Skeletal muscle tissue (tissue), 4 donors: Measurements from ENCODE around the gene LDHAL6B. TPM values are rescaled to one million over a fixed set of nuclear protein-coding genes. Genes with fewer than 3 reads are reported as not detected.

ENCODE experiments used
- H3K27ac ChIP-seq: one replicate; pipeline ENCODE4 v1.7.0; 2013; ENCODE audit warnings: mild to moderate bottlenecking, low read depth, low read length, inconsistent platforms
- H3K27me3 ChIP-seq, 3 donors: one replicate each; pipeline ENCODE4 v1.7.0; 2013; ENCODE audit warnings: low read length in 3 of 3; ENCODE audit not compliant: control insufficient read depth in 3 of 3, insufficient read depth in 3 of 3
- H3K36me3 ChIP-seq, 3 donors: one replicate each; pipeline ENCODE4 v1.7.0; 2013; ENCODE audit warnings: low read length in 3 of 3; ENCODE audit not compliant: control insufficient read depth in 3 of 3, insufficient read depth in 3 of 3
- H3K4me1 ChIP-seq, 3 donors: one replicate each; pipeline ENCODE4 v1.7.0; 2013; ENCODE audit warnings: low read length in 3 of 3, mild to moderate bottlenecking in 3 of 3; ENCODE audit not compliant: control insufficient read depth in 3 of 3, insufficient read depth in 3 of 3
- H3K4me3 ChIP-seq, 3 donors: one replicate each; pipeline ENCODE4 v1.7.0; 2013; ENCODE audit warnings: low read length in 3 of 3
- H3K9ac ChIP-seq, 3 donors: one replicate each; pipeline ENCODE4 v1.7.0; 2013; ENCODE audit warnings: low read length in 3 of 3, mild to moderate bottlenecking in 3 of 3, moderate library complexity in 2 of 3, low read depth in 1 of 3
- H3K9me3 ChIP-seq, 3 donors: one replicate each; pipeline ENCODE4 v1.7.0; 2013; ENCODE audit warnings: low read length in 3 of 3; ENCODE audit not compliant: control insufficient read depth in 3 of 3
- total RNA-seq: library from RNA; depleted of rRNA; stranded (reverse); fragments of >200 nt; gene quantifications from one replicate; pipeline ENCODE4 v1.2.3, GENCODE V29; 2014
- donor health status: Osteomylitis.

Gene LDHAL6B
- total RNA-seq, 1 donor from 2014 or later: not detected

GRCh38 chr15:59166601-59167265 lies 39.9 kb upstream of the LDHAL6B start:
- Histone ChIP-seq H3K9me3 (no peaks in the 10 kb centered on the region), H3K9ac (no peak overlapping the region), H3K4me1 (peaks cover 5 to 8% (median 7%) of the 10 kb centered on the region in 3 donors), H3K27me3 (no peaks in the 10 kb centered on the region), H3K4me3 (no peak overlapping the region), H3K36me3 (peaks cover 11 to 26% (median 16%) of the 10 kb centered on the region in 3 donors), H3K27ac (no peak overlapping the region)

DNA sequence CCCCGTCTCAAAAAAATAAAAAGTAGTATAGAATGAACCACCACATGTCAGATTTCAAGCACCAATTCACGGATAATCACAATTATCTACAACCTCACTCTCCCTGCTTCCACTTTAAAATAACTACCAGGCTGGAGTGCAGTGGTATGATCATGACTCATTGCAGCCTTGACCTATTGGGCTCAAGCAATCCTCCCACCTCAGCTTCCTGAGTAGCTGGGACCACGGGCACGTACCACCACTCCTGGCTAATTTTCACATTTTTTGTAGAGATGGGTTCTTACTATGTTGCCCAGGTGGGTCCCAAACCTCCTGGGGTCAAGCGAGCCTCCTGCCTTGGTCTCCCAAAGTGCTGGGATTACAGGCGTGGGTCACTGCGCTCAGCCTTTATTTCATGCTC lies 38.1 kb upstream of the LDHAL6B start:
- Histone ChIP-seq H3K27me3 (no peaks in the 10 kb centered on the region), H3K36me3 (peaks cover 7 to 22% (median 8%) of the 10 kb centered on the region in 3 donors), H3K9me3 (no peaks in the 10 kb centered on the region), H3K9ac (no peak overlapping the region), H3K4me3 (no peak overlapping the region), H3K27ac (no peak overlapping the region), H3K4me1 (peaks cover 5 to 8% (median 7%) of the 10 kb centered on the region in 3 donors)

DNA sequence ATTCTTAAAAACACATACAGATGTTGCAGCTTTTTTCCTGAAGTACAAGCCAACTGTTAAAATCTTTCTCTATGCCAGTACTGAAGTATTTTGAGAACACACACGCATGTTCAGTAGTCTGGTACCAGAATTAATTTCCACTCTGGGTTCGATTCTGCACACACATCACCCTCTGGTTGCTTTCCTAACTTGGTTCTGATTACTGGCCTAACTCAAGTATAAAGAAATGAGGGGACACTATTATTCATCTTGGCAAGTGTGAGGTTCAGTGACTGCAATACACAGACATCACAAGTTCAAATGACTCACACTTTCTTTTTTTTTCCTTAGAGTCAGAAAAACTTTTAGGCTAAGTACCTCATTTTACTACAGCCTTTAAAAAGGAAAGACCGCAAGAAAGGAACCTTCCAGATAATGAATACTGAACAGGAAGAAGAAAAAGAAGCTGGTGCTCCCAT lies 37.4 kb upstream of the LDHAL6B start:
- no peaks in the 10 kb centered on the region for H3K27me3 ChIP-seq
- peaks cover 8 to 24% (median 14%) of the 10 kb centered on the region in 3 donors for H3K36me3 ChIP-seq
- H3K9me3 ChIP-seq: no peaks in the 10 kb centered on the region
- no peak overlapping the region for H3K9ac ChIP-seq
- H3K4me3 ChIP-seq: no peak overlapping the region
- H3K27ac ChIP-seq: peak overlapping the region; percentile 71
- peaks cover 5 to 8% (median 7%) of the 10 kb centered on the region in 3 donors for H3K4me1 ChIP-seq

- Histone ChIP-seq H3K27ac (peak overlapping the region; percentile 71), H3K9ac (no peak overlapping the region), H3K4me3 (no peak overlapping the region), H3K27me3 (no peaks in the 10 kb centered on the region), H3K9me3 (no peaks in the 10 kb centered on the region), H3K4me1 (peaks cover 7 to 14% (median 12%) of the 10 kb centered on the region in 3 donors), H3K36me3 (peaks cover 8 to 15% (median 15%) of the 10 kb centered on the region in 3 donors)
Measured at GRCh38 chr15:59170295-59171066, 36.2 kb upstream of the LDHAL6B start.

- Histone ChIP-seq H3K9ac (no peak overlapping the region), H3K27me3 (no peaks in the 10 kb centered on the region), H3K9me3 (no peaks in the 10 kb centered on the region), H3K27ac (peak overlapping the region; percentile 11), H3K36me3 (peaks cover 8 to 15% (median 12%) of the 10 kb centered on the region in 3 donors), H3K4me3 (no peak overlapping the region), H3K4me1 (peaks cover 7 to 14% (median 12%) of the 10 kb centered on the region in 3 donors)
Measured at GRCh38 chr15:59171067-59171397, 35.6 kb upstream of the LDHAL6B start.

GRCh38 chr15:59172289-59172901 lies 34.2 kb upstream of the LDHAL6B start:
- H3K4me1 ChIP-seq: peaks cover 7 to 14% (median 12%) of the 10 kb centered on the region in 3 donors
- no peak overlapping the region for H3K27ac ChIP-seq
- peaks cover 8 to 14% (median 13%) of the 10 kb centered on the region in 3 donors for H3K36me3 ChIP-seq
- no peak overlapping the region for H3K4me3 ChIP-seq
- H3K9me3 ChIP-seq: no peaks in the 10 kb centered on the region
- H3K9ac ChIP-seq: no peak overlapping the region
- H3K27me3 ChIP-seq: no peaks in the 10 kb centered on the region

- H3K27me3 ChIP-seq: no peaks in the 10 kb centered on the region
- H3K27ac ChIP-seq: no peak overlapping the region
- peaks cover 7 to 14% (median 12%) of the 10 kb centered on the region in 3 donors for H3K4me1 ChIP-seq
- H3K9me3 ChIP-seq: no peaks in the 10 kb centered on the region
- H3K9ac ChIP-seq: no peak overlapping the region
- H3K4me3 ChIP-seq: no peak overlapping the region
- H3K36me3 ChIP-seq: peaks cover 11 to 21% (median 13%) of the 10 kb centered on the region in 3 donors
Measured at GRCh38 chr15:59173194-59173593, 33.4 kb upstream of the LDHAL6B start.

DNA sequence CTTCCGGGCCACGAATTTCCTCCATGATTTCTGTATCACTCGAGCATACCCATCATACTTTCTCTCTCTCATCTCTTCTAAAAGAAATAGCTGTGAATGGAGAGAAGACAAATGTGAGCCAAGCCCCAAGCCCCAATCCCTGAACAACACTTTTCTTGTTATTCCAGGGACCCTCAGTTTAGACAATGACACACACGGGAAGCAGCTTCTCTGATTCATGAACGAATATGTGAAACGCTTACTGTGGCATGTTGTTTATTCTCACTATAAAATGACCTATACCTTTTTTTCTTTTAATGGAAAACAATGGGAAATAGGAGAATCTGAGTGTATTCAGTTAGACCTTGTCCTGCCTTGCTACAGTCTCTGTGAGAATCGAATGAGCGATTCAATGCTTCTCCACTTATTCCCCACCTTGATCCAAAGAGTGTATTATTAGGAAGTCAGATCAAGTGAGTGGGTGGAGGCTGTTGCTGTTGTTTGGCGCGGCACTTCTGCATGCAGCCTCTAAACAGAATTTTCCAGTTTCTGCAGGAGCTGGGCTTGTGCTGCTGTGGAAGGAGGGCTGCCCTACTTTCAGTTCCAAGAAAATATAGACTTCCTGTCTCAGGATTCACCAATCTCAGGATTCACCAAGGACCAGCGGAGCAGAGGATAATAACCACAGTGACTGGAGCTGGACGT lies 32.4 kb upstream of the LDHAL6B start:
- H3K36me3 ChIP-seq: peaks cover 11 to 21% (median 13%) of the 10 kb centered on the region in 3 donors
- H3K9ac ChIP-seq: no peak overlapping the region

DNA sequence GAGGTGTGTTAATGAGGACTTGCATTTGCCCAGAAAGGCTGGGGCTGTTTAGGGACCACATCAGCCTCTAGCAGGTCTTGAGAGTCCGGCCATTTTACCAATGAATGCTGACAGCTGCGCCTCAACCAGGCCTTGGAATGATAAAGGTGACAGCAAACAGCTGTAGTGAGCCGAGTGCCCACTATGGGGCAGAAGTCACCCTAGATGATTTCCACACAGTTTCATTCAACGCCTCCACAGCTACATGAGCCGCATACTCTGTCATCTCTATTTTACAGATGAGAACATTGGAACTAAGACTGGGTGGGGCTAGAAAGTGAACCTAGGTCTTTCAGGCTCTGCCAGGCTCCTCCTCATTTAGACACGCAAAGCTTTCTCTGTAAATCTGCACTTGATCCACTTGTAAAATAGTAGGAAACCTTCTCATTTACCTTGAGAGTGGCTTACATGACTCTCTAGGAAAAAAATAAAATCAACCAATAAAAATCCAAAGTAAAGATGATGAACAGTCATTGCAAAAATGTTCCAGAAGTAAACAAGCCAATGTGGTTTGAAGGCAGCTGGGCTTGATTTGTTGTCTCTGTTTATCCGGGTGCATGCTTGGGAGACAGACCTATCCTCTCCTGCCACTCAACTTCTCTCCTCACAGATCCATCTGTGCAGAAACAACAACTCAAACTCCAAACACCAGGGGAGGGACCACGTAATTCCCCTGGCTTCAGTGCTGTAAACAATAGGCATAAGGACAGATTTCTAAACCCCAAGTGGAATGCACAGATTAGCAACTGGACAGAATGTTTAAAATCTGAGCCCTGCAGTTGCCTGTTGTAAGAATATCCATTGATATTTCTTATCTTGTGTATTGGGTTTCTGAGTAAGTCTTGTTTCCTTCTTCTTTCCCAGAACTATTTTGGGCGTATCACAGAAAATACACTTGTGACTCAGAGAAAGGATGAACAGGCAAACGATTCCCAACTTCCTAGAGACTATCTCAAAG lies 31.5 kb upstream of the LDHAL6B start:
- H3K4me1 ChIP-seq: peaks cover 8 to 17% (median 15%) of the 10 kb centered on the region in 3 donors

More for the DNA sequence above, 32.4 kb upstream of the LDHAL6B start:
- H3K9me3 ChIP-seq: no peaks in the 10 kb centered on the region
- peaks cover 14 to 21% (median 16%) of the 10 kb centered on the region in 3 donors for H3K4me1 ChIP-seq
- H3K27ac ChIP-seq: no peak overlapping the region
- H3K4me3 ChIP-seq: no peak overlapping the region
- H3K27me3 ChIP-seq: no peaks in the 10 kb centered on the region

More for the DNA sequence above, 31.5 kb upstream of the LDHAL6B start:
- no peak overlapping the region for H3K4me3 ChIP-seq
- H3K9me3 ChIP-seq: no peaks in the 10 kb centered on the region
- H3K27me3 ChIP-seq: no peaks in the 10 kb centered on the region
- H3K27ac ChIP-seq: no peak overlapping the region
- no peak overlapping the region for H3K9ac ChIP-seq
- peaks cover 11 to 26% (median 13%) of the 10 kb centered on the region in 3 donors for H3K36me3 ChIP-seq
